NCI-H2196 (cell line): ENCODE data around the gene TYMP.
A peak's percentile ranks its signal among the peaks of the same experiment; 100 is the strongest.

Experiments used
- DNase-seq: peaks from one replicate; lab custom pipeline; 2025; ENCODE audit not compliant: unreplicated experiment; lab: John Stamatoyannopoulos, UW

TYMP gene

GRCh38 chr22:50505776-50506610 lies 23.8 kb downstream of the TYMP start:
- DNase-seq, result no peak

- DNase-seq, result no peak
Measured at GRCh38 chr22:50505276-50505775, 24.5 kb downstream of the TYMP start.

DNA sequence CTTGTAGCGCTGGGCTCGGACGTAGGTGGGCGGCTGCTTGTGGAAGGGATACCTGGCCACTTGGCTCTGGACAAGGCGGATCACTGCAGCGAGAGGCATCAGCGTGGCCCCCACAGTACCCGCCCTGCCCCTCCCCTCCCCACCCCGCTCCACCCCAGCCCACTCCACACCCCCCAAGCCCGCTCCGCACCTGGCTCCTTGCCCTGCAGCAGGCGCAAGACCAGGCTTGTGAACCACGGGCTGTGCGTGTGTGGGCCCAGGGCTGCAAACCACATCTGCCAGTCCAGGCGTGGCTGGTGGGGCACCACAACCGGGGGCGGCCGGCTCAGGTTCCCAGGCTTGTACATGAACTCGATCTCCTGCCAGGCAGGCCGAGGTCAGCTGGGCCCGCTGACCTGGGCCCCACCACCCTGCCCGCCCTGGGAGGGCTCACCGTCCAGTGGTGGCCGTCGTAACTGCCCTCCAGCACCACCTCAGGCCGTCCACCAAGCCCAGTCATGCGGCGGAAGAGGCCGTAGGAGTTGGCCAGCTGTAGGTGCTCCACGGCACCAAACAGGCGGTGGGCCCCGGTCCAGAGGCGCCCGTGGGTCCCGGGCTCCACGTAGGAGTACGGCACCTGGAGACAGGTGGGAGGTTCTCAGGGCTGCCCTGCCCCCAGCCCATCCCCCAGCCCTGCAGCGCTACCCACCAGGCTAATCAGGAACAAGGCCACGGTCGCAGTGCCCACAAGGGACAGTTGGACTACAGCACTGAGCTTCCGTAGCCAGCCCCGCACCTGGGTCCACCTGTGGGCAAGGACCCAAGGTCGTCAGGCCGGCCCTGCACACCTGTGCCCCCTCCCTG lies 25.2 kb downstream of the TYMP start:
- no peak for DNase-seq

GRCh38 chr22:50503475-50504145 lies 26.2 kb downstream of the TYMP start:
- DNase-seq, result no peak

DNA sequence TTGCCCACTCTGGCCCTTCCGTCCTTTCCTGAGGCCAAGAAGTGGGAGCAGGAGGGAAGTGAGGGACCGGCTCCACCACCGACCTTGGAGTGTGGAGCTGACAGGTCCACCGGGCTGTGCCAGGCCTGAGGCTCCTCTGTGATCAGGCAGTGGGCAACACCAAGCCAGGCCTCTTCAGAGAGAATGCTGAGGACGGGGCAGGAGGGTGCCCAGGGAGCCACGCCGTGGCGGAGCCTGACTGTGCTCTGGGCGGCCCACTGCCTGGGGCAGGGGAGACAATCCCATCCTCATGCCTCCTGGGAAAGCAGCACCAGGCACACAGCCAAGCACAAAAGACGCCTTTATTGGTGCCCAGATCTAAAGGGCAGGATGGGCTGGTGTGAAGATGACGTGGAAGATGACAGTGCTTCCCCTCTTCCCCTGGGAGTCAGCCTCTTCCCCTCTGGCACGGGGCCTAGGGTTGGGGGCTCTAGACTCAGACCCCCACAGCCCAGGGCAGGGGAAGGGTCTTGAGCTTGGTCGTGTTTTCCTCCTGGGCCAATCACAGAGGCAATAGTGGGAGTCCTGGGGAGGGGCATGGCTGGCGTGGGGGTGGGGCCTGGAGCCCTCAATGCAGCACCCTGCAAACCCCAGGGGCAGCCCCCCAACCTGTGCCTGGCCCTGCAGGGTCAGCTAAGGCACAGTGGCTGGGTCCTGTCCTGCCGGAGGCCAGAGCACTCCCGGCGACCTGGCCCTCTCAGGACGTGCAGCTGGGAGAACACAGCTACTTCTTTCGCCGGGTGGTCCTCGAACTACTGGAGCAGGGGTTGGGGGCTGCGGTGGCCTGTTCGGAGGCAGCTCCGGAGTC lies 27.0 kb downstream of the TYMP start:
- no peak for DNase-seq

- DNase-seq, result no peak
Measured at GRCh38 chr22:50502096-50502495, 27.7 kb downstream of the TYMP start.

GRCh38 chr22:50500452-50500851 lies 29.4 kb downstream of the TYMP start:
- no peak for DNase-seq

GRCh38 chr22:50498322-50498890 lies 31.4 kb downstream of the TYMP start:
- peak; percentile 61 for DNase-seq

DNA sequence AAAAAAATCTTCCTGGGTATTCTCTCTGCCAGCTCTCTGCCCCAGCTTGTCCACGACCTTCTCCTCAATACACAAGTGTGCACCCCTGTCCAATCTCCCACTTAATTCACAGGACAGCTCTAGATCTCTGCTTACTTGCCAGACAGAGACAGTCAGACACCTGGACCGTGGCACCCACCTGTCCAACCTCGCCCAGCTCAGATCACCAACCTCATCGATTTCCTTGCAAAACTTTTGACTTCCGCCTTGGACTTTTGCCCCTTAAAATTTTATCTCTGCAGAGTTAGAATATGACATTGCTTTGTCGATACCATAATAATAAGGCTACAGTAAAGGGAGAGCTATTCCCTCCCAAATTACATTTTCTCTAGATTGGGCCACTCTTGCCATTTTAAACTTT lies 32.7 kb downstream of the TYMP start:
- no peak for DNase-seq

DNA sequence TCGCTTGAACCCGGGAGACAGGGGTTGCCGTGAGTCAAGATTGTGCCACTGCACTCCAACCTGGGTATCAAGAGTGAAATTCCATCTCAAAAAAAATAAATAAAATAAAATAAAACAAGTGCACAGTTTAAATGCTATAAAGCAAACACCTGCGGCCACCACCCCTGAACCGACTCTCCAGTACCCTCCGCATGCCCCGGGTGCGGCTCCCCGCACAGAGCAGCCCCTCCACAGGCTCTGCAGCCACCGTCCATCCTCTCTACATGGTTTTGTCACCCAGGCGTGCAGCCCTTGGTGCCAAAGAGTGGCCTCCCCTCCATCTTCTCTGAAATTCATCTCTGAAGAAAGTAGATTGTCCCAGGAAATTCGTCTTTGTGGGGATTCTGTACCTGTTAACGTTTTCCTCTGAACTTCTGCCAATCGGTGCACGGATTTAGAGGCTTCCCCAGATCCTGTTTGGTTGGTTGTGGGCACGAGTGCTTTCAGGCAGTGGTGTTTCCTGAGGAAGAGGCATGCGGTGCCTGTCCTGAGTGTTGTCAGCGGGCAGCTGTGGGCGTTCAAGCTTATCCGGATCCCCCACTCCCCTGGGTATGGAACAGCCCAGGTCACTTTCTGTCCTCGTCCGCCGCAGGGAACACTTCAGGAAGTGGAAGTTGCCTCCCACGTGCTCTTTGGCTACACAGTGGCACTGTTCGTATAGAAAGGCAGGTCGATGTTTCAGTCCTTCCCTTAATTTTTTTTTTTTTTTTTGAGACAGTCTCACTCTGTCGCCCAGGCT lies 39.1 kb downstream of the TYMP start:
- DNase-seq, result no peak

DNA sequence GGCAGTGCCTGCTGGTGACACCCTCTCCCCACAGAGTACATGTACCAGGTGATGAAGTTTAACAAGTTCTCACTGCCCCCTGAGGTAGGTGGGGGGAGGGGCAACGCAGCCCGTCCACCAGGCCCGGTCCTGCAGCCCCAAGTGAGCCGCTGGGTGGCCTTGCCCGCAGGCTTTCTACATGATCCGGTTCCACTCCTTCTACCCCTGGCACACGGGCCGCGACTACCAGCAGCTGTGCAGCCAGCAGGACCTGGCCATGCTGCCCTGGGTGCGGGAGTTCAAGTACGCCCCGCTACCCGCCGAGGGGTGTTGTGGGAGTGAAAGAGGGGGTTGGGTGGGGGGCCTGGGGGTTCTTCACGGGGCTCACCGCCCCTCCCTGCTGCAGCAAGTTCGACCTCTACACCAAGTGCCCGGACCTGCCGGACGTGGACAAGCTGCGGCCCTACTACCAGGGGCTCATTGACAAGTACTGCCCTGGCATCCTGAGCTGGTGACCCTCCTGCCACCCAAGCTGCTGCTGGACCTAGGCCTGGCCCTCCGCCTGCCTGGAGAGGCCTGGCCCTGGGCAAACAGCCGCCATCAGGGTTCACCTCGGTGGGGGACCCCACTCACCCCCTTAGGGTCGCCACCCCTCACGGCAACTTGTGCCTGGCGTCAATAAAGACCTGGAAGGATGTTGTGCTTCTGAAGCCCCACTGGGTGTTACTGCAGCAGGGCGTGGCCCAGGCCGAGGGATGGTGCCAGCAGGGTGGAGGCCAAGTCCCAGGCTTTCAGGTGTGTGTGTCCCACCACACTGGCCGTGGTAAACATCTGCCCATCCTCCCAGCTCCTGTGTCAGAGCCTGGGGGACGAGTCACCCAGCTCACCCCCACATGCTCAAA lies 40.2 kb downstream of the TYMP start:
- no peak for DNase-seq

- DNase-seq, result no peak
Measured at GRCh38 chr22:50488886-50489285, 40.9 kb downstream of the TYMP start.

- no peak for DNase-seq
Measured at GRCh38 chr22:50488006-50488677, 41.7 kb downstream of the TYMP start.

- no peak for DNase-seq
Measured at GRCh38 chr22:50487290-50488005, 42.4 kb downstream of the TYMP start.

GRCh38 chr22:50486561-50487289 lies 43.1 kb downstream of the TYMP start, which contains the start of gene MIOX:
Gene MIOX, plus strand, starts transcription at chr22:50486859. Its CDS starts 39 bp downstream, at chr22:50486898.
- no peak for DNase-seq
